ENCODE results near the gene PRMT5.
"Not testable (repeated sequence)": the region's sequence is repeated elsewhere in the genome, so short reads cannot be mapped to it uniquely, and the experiment has no call there.

PRMT5 gene

GRCh38 chr14:22929104-22929960, at the start of gene PRMT5:
PRMT5 (minus strand) TSS chr14:22929376; CDS start chr14:22929361, 15 bp downstream.
- DNase-seq (ENCODE audit: low read depth in 1 of 2, low spot score in 1 of 2), result peak; percentile 92 to 93

GRCh38 chr14:22978487-22978837, 49.3 kb upstream of the PRMT5 start:
- no peak for DNase-seq (ENCODE audit: low read depth in 1 of 2, low spot score in 1 of 2)

GRCh38 chr14:22977684-22978486, 48.7 kb upstream of the PRMT5 start:
- no peak for DNase-seq (ENCODE audit: low read depth in 1 of 2, low spot score in 1 of 2)

- no peak for DNase-seq (ENCODE audit: low read depth in 1 of 2, low spot score in 1 of 2)
Measured at GRCh38 chr14:22977434-22977683, 48.2 kb upstream of the PRMT5 start.

DNA sequence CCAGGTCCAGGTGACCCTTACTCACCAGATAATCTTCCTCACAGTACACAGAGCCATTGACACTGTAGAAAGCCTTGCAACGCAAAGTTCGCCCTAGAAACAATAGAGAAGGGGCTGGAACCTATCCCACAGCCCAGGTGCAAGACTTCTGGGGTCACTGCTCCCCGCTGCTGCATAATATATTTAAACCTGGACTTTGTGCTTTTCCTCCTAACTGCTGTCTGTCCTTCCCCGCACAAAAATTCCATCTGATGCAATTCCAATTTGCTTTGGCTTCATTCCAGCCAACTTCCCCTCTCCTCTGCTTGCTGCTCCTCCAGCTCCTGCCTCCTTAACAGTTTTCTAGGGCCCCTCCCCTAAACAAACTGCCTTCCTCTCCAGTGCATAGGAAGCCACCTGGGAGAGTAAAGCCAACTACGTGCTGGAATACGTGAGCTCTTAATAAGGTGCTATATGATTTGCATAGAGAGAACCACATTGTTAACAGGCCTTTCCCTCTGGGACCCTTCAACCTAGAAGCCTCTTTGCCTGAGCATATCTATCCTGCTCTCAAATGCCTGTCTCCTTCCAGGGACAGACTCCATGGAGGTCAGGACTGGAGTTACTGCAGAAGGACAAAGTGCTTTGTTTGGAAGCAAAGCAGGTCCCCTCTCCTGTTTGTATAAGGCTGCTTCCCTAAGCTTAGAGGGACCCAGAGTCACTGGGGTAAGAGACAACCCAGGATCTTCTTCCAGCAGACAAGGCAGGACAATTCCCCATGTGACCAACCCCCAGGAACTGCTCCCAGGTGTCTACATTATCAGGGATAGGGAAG, 47.7 kb upstream of the PRMT5 start:
- DNase-seq (ENCODE audit: low read depth in 1 of 2, low spot score in 1 of 2), result no peak

GRCh38 chr14:22974530-22975313, 45.5 kb upstream of the PRMT5 start:
- DNase-seq (ENCODE audit: low read depth in 1 of 2, low spot score in 1 of 2), result no peak

GRCh38 chr14:22973217-22974032, 44.2 kb upstream of the PRMT5 start:
- DNase-seq (ENCODE audit: low read depth in 1 of 2, low spot score in 1 of 2), result peak in 1 of 2 donors; percentile 7

- DNase-seq (ENCODE audit: low read depth in 1 of 2, low spot score in 1 of 2), result no peak
Measured at GRCh38 chr14:22972313-22972930, 43.2 kb upstream of the PRMT5 start.

- DNase-seq (ENCODE audit: low read depth in 1 of 2, low spot score in 1 of 2), result no peak
Measured at GRCh38 chr14:22971152-22971551, 42.0 kb upstream of the PRMT5 start.

DNA sequence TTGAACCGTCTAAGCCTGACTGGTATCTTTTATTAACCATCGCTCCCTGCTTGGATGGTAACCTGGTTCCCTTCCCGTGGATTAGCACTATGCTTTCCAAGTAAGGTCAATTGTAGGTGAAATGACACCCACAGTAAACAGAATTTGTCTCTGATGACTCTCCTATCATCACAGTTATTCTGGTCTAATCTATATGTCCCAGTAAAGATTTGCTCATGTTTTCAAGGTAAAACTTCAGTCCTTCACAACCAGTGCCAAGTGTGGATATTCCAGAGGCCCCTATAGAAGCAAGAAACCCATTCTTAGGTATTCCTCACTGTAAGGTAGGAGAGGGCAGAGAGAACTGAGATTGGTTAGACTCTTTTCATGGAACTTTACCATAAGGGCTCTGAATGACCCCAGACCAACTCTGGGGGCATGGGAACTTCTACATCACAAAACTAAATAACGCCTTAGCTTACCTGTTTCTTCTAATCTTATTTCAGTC, 37.6 kb upstream of the PRMT5 start:
- no peak for DNase-seq (ENCODE audit: low read depth in 1 of 2, low spot score in 1 of 2)

GRCh38 chr14:22965916-22966782, 37.0 kb upstream of the PRMT5 start:
- DNase-seq (ENCODE audit: low read depth in 1 of 2, low spot score in 1 of 2), result not testable (repeated sequence)

DNA sequence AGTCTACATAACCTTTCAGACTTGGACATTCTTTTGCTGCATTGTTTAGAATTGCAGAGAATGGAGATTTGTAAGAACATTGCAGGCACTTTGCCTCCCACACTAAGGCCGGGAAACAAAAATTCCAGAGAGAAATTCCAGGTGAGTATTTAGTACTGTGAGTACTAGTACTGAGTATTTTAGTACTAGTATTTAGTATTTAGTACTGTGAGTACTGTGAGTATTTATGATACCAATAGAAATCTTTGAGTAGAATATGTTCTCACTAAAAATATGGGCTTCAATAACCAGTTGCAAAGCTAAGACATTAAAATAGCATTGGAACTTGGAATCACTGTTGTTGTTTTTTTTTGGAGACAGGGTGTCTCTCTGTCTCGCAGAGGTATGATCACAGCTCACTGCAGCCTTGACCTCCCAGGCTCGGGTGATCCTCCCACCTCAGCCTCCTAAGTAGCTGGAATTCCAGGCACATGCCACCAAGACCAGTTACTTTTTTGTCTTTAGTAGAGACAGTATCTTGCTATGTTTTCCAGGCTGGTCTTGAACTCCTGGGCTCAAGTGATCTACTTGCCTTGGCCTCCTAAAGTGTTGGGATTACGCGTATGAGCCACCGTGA, 33.0 kb upstream of the PRMT5 start:
- no peak for DNase-seq (ENCODE audit: low read depth in 1 of 2, low spot score in 1 of 2)

GRCh38 chr14:22955702-22956569, 26.8 kb upstream of the PRMT5 start:
- DNase-seq (ENCODE audit: low read depth in 1 of 2, low spot score in 1 of 2), result no peak

- no peak for DNase-seq (ENCODE audit: low read depth in 1 of 2, low spot score in 1 of 2)
Measured at GRCh38 chr14:22952418-22952817, 23.2 kb upstream of the PRMT5 start.

DNA sequence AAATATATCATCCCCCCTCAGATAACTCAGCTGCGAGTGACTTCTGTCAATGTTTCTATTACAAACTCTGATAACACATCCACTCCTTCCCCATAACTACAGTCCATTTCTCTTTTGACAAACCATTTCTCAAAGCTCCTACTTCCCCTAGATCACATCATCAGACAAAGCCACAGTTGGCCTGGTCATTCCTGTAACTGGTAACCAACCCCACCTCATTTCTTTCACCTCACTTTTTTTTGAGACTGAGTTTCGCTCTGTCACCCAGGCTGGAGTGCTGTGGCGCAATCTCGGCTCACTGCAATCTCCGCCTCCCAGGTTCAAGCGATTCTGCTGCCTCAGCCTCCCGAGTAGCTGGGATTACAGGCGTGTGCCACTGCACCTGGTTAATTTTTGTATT, 22.6 kb upstream of the PRMT5 start:
- DNase-seq (ENCODE audit: low read depth in 1 of 2, low spot score in 1 of 2), result not testable (repeated sequence)

DNA sequence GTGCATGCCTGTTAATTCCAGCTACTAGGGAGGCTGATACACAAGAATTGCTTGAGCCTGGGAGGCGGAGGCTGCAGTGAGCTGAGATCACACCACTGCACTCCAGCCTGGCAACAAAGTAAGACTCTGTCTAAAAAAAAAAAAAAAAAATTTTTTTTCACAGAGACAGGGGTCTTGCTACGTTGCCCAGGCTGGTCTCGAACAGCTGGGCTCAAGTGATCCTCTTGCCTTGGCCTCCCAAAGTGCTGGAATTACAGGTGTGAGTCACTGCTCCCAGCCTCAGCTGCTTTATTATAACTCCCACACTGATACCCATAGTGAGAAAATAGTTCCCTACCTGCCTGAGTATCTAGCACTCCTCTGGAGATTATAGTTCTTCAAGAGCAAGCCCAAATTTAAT, 16.5 kb upstream of the PRMT5 start:
- DNase-seq (ENCODE audit: low read depth in 1 of 2, low spot score in 1 of 2), result no peak

DNA sequence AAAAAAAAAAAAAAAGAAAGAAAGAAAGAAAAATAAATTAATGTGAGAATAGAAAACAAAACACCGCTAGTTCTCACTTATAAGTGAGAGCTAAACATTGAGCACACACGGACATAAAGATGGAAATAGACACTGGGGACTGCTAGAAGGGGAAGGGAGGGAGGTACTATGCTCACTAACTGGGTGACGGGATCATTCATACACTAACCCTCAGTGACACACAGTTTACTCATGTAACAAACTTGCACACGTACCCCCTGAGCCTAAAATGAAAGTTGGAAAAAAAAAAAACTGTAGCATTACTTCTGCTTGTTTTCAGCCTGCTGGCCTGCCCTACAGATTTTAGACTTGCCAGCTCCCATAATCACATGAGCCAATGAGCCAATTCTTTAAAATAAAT, 10.5 kb upstream of the PRMT5 start:
- no peak for DNase-seq (ENCODE audit: low read depth in 1 of 2, low spot score in 1 of 2)

Measured in stimulated activated CD4-positive, alpha-beta T cell treated with anti-CD3 and anti-CD28 coated beads, Interleukin-15, amount 100 ng/mL, for 1 hour (primary cell).